ENCODE measurements around the gene RDH8.

Gene RDH8

GRCh38 chr19:10036601-10037071, 23.4 kb downstream of the RDH8 start:
- Histone ChIP-seq H3K27me3 (peaks cover 46% of the 10 kb centered on the region), H3K9me3 (no peaks in the 10 kb centered on the region; the same call in 1 of the 2 replicates), H3K4me3 (ENCODE audit: low read depth, low read length) (no peak overlapping the region), H3K4me1 (no peaks in the 10 kb centered on the region), H3K36me3 (no peaks in the 10 kb centered on the region)
- TF ChIP-seq CTCF (IDR thresholded peaks at IDR 0.05; ENCODE audit: low read depth, low read length): no peak
- DNase-seq: no peak

- H3K4me1 ChIP-seq: no peaks in the 10 kb centered on the region
- DNase-seq: no peak
- peaks cover 39% of the 10 kb centered on the region for H3K27me3 ChIP-seq
- H3K9me3 ChIP-seq: no peaks in the 10 kb centered on the region; the same call in 1 of the 2 replicates
- no peak overlapping the region for H3K4me3 ChIP-seq (ENCODE audit: low read depth, low read length)
- no peaks in the 10 kb centered on the region for H3K36me3 ChIP-seq
- TF ChIP-seq CTCF (IDR thresholded peaks at IDR 0.05; ENCODE audit: low read depth, low read length): no peak
These were observed 24.1 kb downstream of the RDH8 start for GRCh38 chr19:10037367-10037766.

GRCh38 chr19:10037809-10038208, 24.5 kb downstream of the RDH8 start:
- no peak for TF ChIP-seq CTCF (IDR thresholded peaks at IDR 0.05; ENCODE audit: low read depth, low read length)
- H3K36me3 ChIP-seq: no peaks in the 10 kb centered on the region

GRCh38 chr19:10043286-10043927, 30.1 kb downstream of the RDH8 start:
- H3K4me3 ChIP-seq (ENCODE audit: low read depth, low read length): no peak overlapping the region
- no peaks in the 10 kb centered on the region for H3K36me3 ChIP-seq
- peaks cover 2% of the 10 kb centered on the region for H3K9me3 ChIP-seq
- no peaks in the 10 kb centered on the region for H3K4me1 ChIP-seq
- DNase-seq: no peak
- H3K27me3 ChIP-seq: no peaks in the 10 kb centered on the region
- TF ChIP-seq CTCF (IDR thresholded peaks at IDR 0.05; ENCODE audit: low read depth, low read length): no peak

More at GRCh38 chr19:10037809-10038208, 24.5 kb downstream of the RDH8 start:
- DNase-seq: no peak
- H3K4me3 ChIP-seq (ENCODE audit: low read depth, low read length): no peak overlapping the region
- no peaks in the 10 kb centered on the region; the same call in 1 of the 2 replicates for H3K9me3 ChIP-seq
- H3K27me3 ChIP-seq: peaks cover 34% of the 10 kb centered on the region
- H3K4me1 ChIP-seq: no peaks in the 10 kb centered on the region

GRCh38 chr19:10044390-10044789, 31.1 kb downstream of the RDH8 start:
- H3K9me3 ChIP-seq: peaks cover 2% of the 10 kb centered on the region
- TF ChIP-seq CTCF (IDR thresholded peaks at IDR 0.05; ENCODE audit: low read depth, low read length): no peak
- H3K27me3 ChIP-seq: no peaks in the 10 kb centered on the region
- H3K36me3 ChIP-seq: no peaks in the 10 kb centered on the region
- H3K4me3 ChIP-seq (ENCODE audit: low read depth, low read length): no peak overlapping the region
- H3K4me1 ChIP-seq: no peaks in the 10 kb centered on the region
- no peak for DNase-seq

- TF ChIP-seq CTCF (IDR thresholded peaks at IDR 0.05; ENCODE audit: low read depth, low read length): no peak
- no peak for DNase-seq
- H3K36me3 ChIP-seq: no peaks in the 10 kb centered on the region
- H3K9me3 ChIP-seq: peaks cover 2% of the 10 kb centered on the region
- no peaks in the 10 kb centered on the region for H3K27me3 ChIP-seq
- H3K4me3 ChIP-seq (ENCODE audit: low read depth, low read length): no peak overlapping the region
- no peaks in the 10 kb centered on the region for H3K4me1 ChIP-seq
These were observed 32.1 kb downstream of the RDH8 start for GRCh38 chr19:10045371-10045770.

All from BE2C (cell line).